Calu3 (cell line): ENCODE measurements around the gene AADACL4. TPM values are rescaled to one million over a fixed set of nuclear protein-coding genes. Genes with fewer than 3 reads are reported as not detected.

ENCODE experiments used
- BruUV-seq: library from RNA; stranded (reverse); fragments of 400-500 nt; replicated peaks from 2 replicates; lab custom pipeline; 2021; lab: Mats Ljungman, UMichigan
- CTCF ChIA-PET: fragments of 300-600 bp; sonication (Branson Sonifier 250); formaldehyde crosslinking; loops from one replicate; lab custom pipeline; 2022; ENCODE audit warnings: antibody characterized with exemption; lab: Charles Lee
- DNase-seq: peaks from one replicate; pipeline ENCODE4 v3.0.0; 2022
- H3K27ac Mint-ChIP-seq: one replicate; pipeline ENCODE4 v1.8.0; 2022; ENCODE audit warnings: mixed read lengths; ENCODE audit not compliant: unreplicated experiment
- H3K27me3 Mint-ChIP-seq: one replicate; pipeline ENCODE4 v1.8.0; 2022; ENCODE audit warnings: mixed read lengths; ENCODE audit not compliant: unreplicated experiment
- H3K36me3 Mint-ChIP-seq: one replicate; pipeline ENCODE4 v1.8.0; 2022; ENCODE audit warnings: mild to moderate bottlenecking, moderate library complexity, mixed read lengths; ENCODE audit not compliant: insufficient read depth, unreplicated experiment
- H3K4me1 Mint-ChIP-seq: one replicate; pipeline ENCODE4 v1.8.0; 2022; ENCODE audit warnings: mild to moderate bottlenecking, low read depth, mixed read lengths; ENCODE audit not compliant: unreplicated experiment
- H3K4me3 Mint-ChIP-seq: one replicate; pipeline ENCODE4 v1.8.0; 2022; ENCODE audit warnings: mild to moderate bottlenecking, low read depth, moderate library complexity, mixed read lengths; ENCODE audit not compliant: unreplicated experiment
- H3K9me3 Mint-ChIP-seq: one replicate; pipeline ENCODE4 v1.8.0; 2022; ENCODE audit warnings: low read depth, mixed read lengths; ENCODE audit not compliant: unreplicated experiment
- intact Hi-C: fragments of 100-400 bp; cut with micrococcal nuclease; formaldehyde crosslinking; loops from one replicate; pipeline ENCODE4 v1.10.0; 2022; ENCODE audit not compliant: unreplicated experiment
- total RNA-seq: library from RNA; stranded (reverse); gene quantifications from 2 replicates; pipeline ENCODE4 v1.2.3, GENCODE V29; 2022
- TF ChIP-seq, protein P1 (sequence below): fragments of 200-600 bp; IDR thresholded peaks from one replicate; pipeline ENCODE4 v1.8.0; 2022; ENCODE audit warnings: antibody characterized with exemption; ENCODE audit not compliant: unreplicated experiment

The AADACL4 gene
- total RNA-seq, 1 experiment from 2014 or later = not detected

GRCh38 chr1:12708396-12709090 lies 64.7 kb downstream of the AADACL4 start:
- intact Hi-C loops = no loop called here
- Mint-ChIP-seq H3K36me3 (no peaks in the 10 kb centered on the region), H3K27ac (no peak overlapping the region), H3K9me3 (peaks cover 3% of the 10 kb centered on the region), H3K4me3 (no peak overlapping the region), H3K4me1 (no peaks in the 10 kb centered on the region), H3K27me3 (peaks cover 56% of the 10 kb centered on the region)
- CTCF ChIA-PET = no interaction called here
- DNase-seq = no peak
- TF ChIP-seq, protein P1, sequence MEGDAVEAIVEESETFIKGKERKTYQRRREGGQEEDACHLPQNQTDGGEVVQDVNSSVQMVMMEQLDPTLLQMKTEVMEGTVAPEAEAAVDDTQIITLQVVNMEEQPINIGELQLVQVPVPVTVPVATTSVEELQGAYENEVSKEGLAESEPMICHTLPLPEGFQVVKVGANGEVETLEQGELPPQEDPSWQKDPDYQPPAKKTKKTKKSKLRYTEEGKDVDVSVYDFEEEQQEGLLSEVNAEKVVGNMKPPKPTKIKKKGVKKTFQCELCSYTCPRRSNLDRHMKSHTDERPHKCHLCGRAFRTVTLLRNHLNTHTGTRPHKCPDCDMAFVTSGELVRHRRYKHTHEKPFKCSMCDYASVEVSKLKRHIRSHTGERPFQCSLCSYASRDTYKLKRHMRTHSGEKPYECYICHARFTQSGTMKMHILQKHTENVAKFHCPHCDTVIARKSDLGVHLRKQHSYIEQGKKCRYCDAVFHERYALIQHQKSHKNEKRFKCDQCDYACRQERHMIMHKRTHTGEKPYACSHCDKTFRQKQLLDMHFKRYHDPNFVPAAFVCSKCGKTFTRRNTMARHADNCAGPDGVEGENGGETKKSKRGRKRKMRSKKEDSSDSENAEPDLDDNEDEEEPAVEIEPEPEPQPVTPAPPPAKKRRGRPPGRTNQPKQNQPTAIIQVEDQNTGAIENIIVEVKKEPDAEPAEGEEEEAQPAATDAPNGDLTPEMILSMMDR = no peak
- BruUV-seq = no TSS peak

DNA sequence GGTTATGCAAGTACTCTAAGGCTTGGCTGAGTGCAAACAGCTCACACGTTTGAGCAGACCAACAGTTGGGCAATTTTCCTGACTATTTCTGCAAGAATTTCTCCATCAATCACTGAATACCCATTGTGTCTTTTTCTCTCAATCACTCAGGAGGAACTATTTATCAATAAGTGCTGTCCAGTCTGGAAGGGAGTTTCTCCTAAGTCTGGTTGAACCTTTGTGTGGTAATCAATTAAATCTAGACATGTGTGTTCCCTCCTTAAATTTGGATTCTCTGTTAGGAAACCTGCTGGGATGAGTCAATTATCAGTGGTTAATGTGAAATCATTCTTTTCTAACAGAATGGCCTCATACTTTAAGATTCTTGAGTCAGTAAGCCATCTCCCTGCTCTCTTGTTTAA lies 65.2 kb downstream of the AADACL4 start:
- no peak overlapping the region for H3K4me3 Mint-ChIP-seq
- no peak for DNase-seq
- peaks cover 61% of the 10 kb centered on the region for H3K27me3 Mint-ChIP-seq
- intact Hi-C loops = no loop called here
- no peak overlapping the region for H3K27ac Mint-ChIP-seq
- H3K4me1 Mint-ChIP-seq = no peaks in the 10 kb centered on the region
- H3K36me3 Mint-ChIP-seq = no peaks in the 10 kb centered on the region
- CTCF ChIA-PET = no interaction called here
- BruUV-seq = no TSS peak
- TF ChIP-seq, protein P1 = no peak
- peaks cover under 1% of the 10 kb centered on the region for H3K9me3 Mint-ChIP-seq

GRCh38 chr1:12709696-12710095 lies 65.8 kb downstream of the AADACL4 start:
- CTCF ChIA-PET = no interaction called here
- DNase-seq = no peak

DNA sequence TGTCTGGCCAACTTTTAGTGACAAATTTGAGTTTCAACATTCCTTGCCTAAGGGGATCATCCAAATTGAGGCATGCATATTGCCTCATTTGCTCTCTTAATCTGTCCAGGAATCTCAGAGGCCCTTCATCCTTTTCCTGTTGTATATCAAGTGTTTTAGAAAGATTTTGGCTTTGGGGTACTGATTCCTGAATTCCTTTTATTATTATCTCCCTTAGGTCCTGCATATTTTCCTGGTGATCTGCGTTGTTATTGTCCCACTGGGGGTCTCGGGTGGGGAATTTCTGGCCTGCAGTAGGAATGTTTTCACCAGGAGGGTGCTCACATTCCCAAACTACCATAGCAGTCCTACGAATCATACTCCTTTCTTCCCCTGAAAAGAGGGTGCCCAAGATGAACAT lies 67.7 kb downstream of the AADACL4 start:
- no peaks in the 10 kb centered on the region for H3K4me1 Mint-ChIP-seq
- intact Hi-C loops = no loop called here
- TF ChIP-seq, protein P1 = no peak
- BruUV-seq = no TSS peak
- no peak overlapping the region for H3K4me3 Mint-ChIP-seq
- peaks cover 58% of the 10 kb centered on the region for H3K27me3 Mint-ChIP-seq
- H3K9me3 Mint-ChIP-seq = no peaks in the 10 kb centered on the region
- CTCF ChIA-PET = no interaction called here
- no peaks in the 10 kb centered on the region for H3K36me3 Mint-ChIP-seq
- DNase-seq = no peak
- H3K27ac Mint-ChIP-seq = no peak overlapping the region

More at GRCh38 chr1:12709696-12710095, 65.8 kb downstream of the AADACL4 start:
- intact Hi-C loops = no loop called here
- no TSS peak for BruUV-seq
- Mint-ChIP-seq H3K27me3 (peaks cover 65% of the 10 kb centered on the region), H3K9me3 (no peaks in the 10 kb centered on the region), H3K4me3 (no peak overlapping the region), H3K27ac (no peak overlapping the region), H3K4me1 (no peaks in the 10 kb centered on the region), H3K36me3 (no peaks in the 10 kb centered on the region)
- TF ChIP-seq, protein P1 = no peak
